Astrocyte (in vitro differentiated cells and primary cell): Measurements from ENCODE around the gene CNPY2. TPM values are rescaled to one million over a fixed set of nuclear protein-coding genes. Genes with fewer than 3 reads are reported as not detected.
"Not testable (repeated sequence)": the region's sequence is repeated elsewhere in the genome, so short reads cannot be mapped to it uniquely, and the experiment has no call there.

Experiments used
- DNase-seq: peaks from one replicate; pipeline ENCODE4 v3.0.0-alpha.2; 2010; ENCODE audit warnings: low read depth
- FAIRE-seq: peaks from 2 replicates; lab custom pipeline; 2011; peaks lifted over from hg19 to GRCh38; lab: Jason Lieb, UNC
- H2AFZ ChIP-seq: 2 replicates; pipeline ENCODE4 v1.6.0; 2012; ENCODE audit warnings: low read depth, low read length, inconsistent platforms
- H3K27ac ChIP-seq: 2 replicates; pipeline ENCODE4 v1.5.1; 2011; ENCODE audit warnings: low read depth, low read length, inconsistent platforms
- H3K27me3 ChIP-seq: 2 replicates; pipeline ENCODE4 v1.6.0; 2011; ENCODE audit warnings: low read length, inconsistent platforms; ENCODE audit not compliant: insufficient read depth
- H3K36me3 ChIP-seq: 2 replicates; pipeline ENCODE4 v1.5.1; 2011; ENCODE audit warnings: low read length, inconsistent platforms; ENCODE audit not compliant: insufficient read depth
- H3K4me1 ChIP-seq: 2 replicates; pipeline ENCODE4 v1.5.1; 2011; ENCODE audit warnings: low read length, inconsistent platforms; ENCODE audit not compliant: insufficient read depth
- H3K4me2 ChIP-seq: 2 replicates; pipeline ENCODE4 v1.6.0; 2012; ENCODE audit warnings: low read length, inconsistent platforms
- H3K4me3 ChIP-seq: 2 replicates; pipeline ENCODE4 v1.5.1; 2011; ENCODE audit warnings: low read depth, mild to moderate bottlenecking, low read length, inconsistent platforms; ENCODE audit not compliant: insufficient read depth
- H3K79me2 ChIP-seq: 2 replicates; pipeline ENCODE4 v1.6.0; 2012; ENCODE audit warnings: mild to moderate bottlenecking, low read length, inconsistent platforms; ENCODE audit not compliant: insufficient read depth
- H3K9ac ChIP-seq: 2 replicates; pipeline ENCODE4 v1.6.0; 2012; ENCODE audit warnings: mild to moderate bottlenecking, low read length, inconsistent platforms
- H3K9me3 ChIP-seq: 2 replicates; pipeline ENCODE4 v1.5.1; 2012; ENCODE audit warnings: low read depth, mild to moderate bottlenecking, low read length, inconsistent platforms; ENCODE audit not compliant: insufficient read depth
- H4K20me1 ChIP-seq: 2 replicates; pipeline ENCODE4 v1.6.0; 2012; ENCODE audit warnings: low read length, inconsistent platforms; ENCODE audit not compliant: insufficient read depth
- H3K27ac Mint-ChIP-seq: one replicate; pipeline ENCODE4 v1.8.0; 2021; ENCODE audit warnings: mild to moderate bottlenecking, mixed read lengths; ENCODE audit not compliant: unreplicated experiment
- H3K27me3 Mint-ChIP-seq: one replicate; pipeline ENCODE4 v1.8.0; 2021; ENCODE audit warnings: low read depth, mixed read lengths; ENCODE audit not compliant: unreplicated experiment
- H3K36me3 Mint-ChIP-seq: one replicate; pipeline ENCODE4 v1.8.0; 2021; ENCODE audit warnings: low read depth, mixed read lengths; ENCODE audit not compliant: unreplicated experiment
- H3K4me1 Mint-ChIP-seq: one replicate; pipeline ENCODE4 v1.8.0; 2021; ENCODE audit warnings: low read depth, mixed read lengths; ENCODE audit not compliant: unreplicated experiment
- H3K4me3 Mint-ChIP-seq: one replicate; pipeline ENCODE4 v1.8.0; 2021; ENCODE audit warnings: mild to moderate bottlenecking, moderate library complexity, mixed read lengths; ENCODE audit not compliant: unreplicated experiment
- H3K9me3 Mint-ChIP-seq: one replicate; pipeline ENCODE4 v1.8.0; 2021; ENCODE audit warnings: mild to moderate bottlenecking, mixed read lengths; ENCODE audit not compliant: unreplicated experiment
- EZH2 ChIP-seq: IDR thresholded peaks from 2 replicates; pipeline ENCODE4 v1.6.1; 2012; ENCODE audit warnings: mild to moderate bottlenecking, low read length, inconsistent platforms; ENCODE audit not compliant: insufficient read depth
- total RNA-seq: library from RNA; stranded (reverse); gene quantifications from 2 replicates; pipeline ENCODE4 v1.2.1, GENCODE V29; 2021
- TF ChIP-seq, protein P1 (sequence below): IDR thresholded peaks from 2 replicates; pipeline ENCODE4 v1.5.1; 2011; ENCODE audit warnings: low read depth, mild to moderate bottlenecking, inconsistent platforms, low read length, moderate library complexity; ENCODE audit not compliant: insufficient read depth

CNPY2 gene
- total RNA-seq, 1 donor from 2014 or later, result 187 TPM

- H3K4me2 ChIP-seq, result no peak overlapping the region
- no peaks in the 10 kb centered on the region for H3K4me1 Mint-ChIP-seq
- H3K9me3 ChIP-seq, result no peaks in the 10 kb centered on the region
- no peak overlapping the region for H3K4me3 ChIP-seq
- no peak overlapping the region for H3K27ac Mint-ChIP-seq
- no peak overlapping the region for H2AFZ ChIP-seq
- no peaks in the 10 kb centered on the region for H3K27me3 ChIP-seq
- H3K36me3 Mint-ChIP-seq, result peaks cover 13% of the 10 kb centered on the region
- no peaks in the 10 kb centered on the region for H3K4me1 ChIP-seq
- TF ChIP-seq, protein P1, sequence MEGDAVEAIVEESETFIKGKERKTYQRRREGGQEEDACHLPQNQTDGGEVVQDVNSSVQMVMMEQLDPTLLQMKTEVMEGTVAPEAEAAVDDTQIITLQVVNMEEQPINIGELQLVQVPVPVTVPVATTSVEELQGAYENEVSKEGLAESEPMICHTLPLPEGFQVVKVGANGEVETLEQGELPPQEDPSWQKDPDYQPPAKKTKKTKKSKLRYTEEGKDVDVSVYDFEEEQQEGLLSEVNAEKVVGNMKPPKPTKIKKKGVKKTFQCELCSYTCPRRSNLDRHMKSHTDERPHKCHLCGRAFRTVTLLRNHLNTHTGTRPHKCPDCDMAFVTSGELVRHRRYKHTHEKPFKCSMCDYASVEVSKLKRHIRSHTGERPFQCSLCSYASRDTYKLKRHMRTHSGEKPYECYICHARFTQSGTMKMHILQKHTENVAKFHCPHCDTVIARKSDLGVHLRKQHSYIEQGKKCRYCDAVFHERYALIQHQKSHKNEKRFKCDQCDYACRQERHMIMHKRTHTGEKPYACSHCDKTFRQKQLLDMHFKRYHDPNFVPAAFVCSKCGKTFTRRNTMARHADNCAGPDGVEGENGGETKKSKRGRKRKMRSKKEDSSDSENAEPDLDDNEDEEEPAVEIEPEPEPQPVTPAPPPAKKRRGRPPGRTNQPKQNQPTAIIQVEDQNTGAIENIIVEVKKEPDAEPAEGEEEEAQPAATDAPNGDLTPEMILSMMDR, result no peak
- no peak for TF ChIP-seq EZH2
- peaks cover 36% of the 10 kb centered on the region for H3K79me2 ChIP-seq
- no peak for DNase-seq
- H3K27me3 Mint-ChIP-seq, result no peaks in the 10 kb centered on the region
- no peak overlapping the region for H3K4me3 Mint-ChIP-seq
- H3K9me3 Mint-ChIP-seq, result no peaks in the 10 kb centered on the region
- no peak overlapping the region for H3K27ac ChIP-seq
- no peak overlapping the region for H3K9ac ChIP-seq
- FAIRE-seq, result no peak
- H4K20me1 ChIP-seq, result peaks cover 42% of the 10 kb centered on the region
- peaks cover 47% of the 10 kb centered on the region for H3K36me3 ChIP-seq
These were observed 29.6 kb downstream of the CNPY2 start for GRCh38 chr12:56286044-56286830.

DNA sequence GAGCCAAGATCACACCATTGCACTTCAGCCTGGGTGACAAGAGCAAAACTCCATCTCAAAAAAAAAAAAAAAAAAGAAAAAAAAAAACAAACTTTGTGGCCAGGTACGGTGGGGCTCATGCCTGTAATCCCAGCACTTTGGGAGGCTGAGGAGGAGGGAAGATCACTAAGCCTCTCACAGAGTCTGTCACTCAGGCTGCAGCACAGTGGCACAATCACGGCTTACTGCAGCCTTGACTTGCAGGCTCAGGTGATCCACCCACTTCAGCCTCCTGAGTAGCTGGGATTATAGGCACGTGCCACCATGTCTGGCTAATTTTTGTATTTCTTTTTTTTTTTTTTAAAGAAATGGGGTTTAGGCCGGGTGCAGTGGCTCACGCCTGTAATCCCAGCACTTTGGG, 31.5 kb downstream of the CNPY2 start:
- not testable (repeated sequence) for H3K27me3 ChIP-seq, H3K4me1 Mint-ChIP-seq, H3K27ac ChIP-seq, H3K4me3 Mint-ChIP-seq, H3K9ac ChIP-seq, FAIRE-seq, H3K4me1 ChIP-seq, H3K4me2 ChIP-seq, H3K27ac Mint-ChIP-seq, DNase-seq, H3K4me3 ChIP-seq, H2AFZ ChIP-seq, H3K9me3 Mint-ChIP-seq, H3K27me3 Mint-ChIP-seq, H3K9me3 ChIP-seq
- peaks cover 19% of the 10 kb centered on the region for H3K36me3 Mint-ChIP-seq
- H3K79me2 ChIP-seq, result peaks cover 19% of the 10 kb centered on the region
- peaks cover 50% of the 10 kb centered on the region for H3K36me3 ChIP-seq
- H4K20me1 ChIP-seq, result peaks cover 31% of the 10 kb centered on the region

- Mint-ChIP-seq H3K27ac (peak overlapping the region; percentile 62), H3K9me3 (no peaks in the 10 kb centered on the region), H3K36me3 (peaks cover 22% of the 10 kb centered on the region), H3K27me3 (no peaks in the 10 kb centered on the region), H3K4me1 (no peaks in the 10 kb centered on the region), H3K4me3 (no peak overlapping the region)
- peaks cover 4% of the 10 kb centered on the region for H3K79me2 ChIP-seq
- no peak overlapping the region for H3K9ac ChIP-seq
- DNase-seq (no peak), FAIRE-seq (no peak)
- H3K4me2 ChIP-seq, result no peak overlapping the region
- no peaks in the 10 kb centered on the region for H3K9me3 ChIP-seq
- H3K4me3 ChIP-seq, result no peak overlapping the region
- H3K4me1 ChIP-seq, result no peaks in the 10 kb centered on the region
- no peak overlapping the region for H3K27ac ChIP-seq
- TF ChIP-seq, protein P1, result no peak
- TF ChIP-seq EZH2, result no peak
- H3K27me3 ChIP-seq, result no peaks in the 10 kb centered on the region
- peaks cover 45% of the 10 kb centered on the region for H3K36me3 ChIP-seq
- no peak overlapping the region for H2AFZ ChIP-seq
- peaks cover 16% of the 10 kb centered on the region for H4K20me1 ChIP-seq
These were observed 33.2 kb downstream of the CNPY2 start for GRCh38 chr12:56282579-56282978.
